ENCODE results near the gene BABAM2.

The BABAM2 gene

GRCh38 chr2:27993402-27993787 is 102.9 kb downstream of the BABAM2 start:
- TF ChIP-seq, protein P1, sequence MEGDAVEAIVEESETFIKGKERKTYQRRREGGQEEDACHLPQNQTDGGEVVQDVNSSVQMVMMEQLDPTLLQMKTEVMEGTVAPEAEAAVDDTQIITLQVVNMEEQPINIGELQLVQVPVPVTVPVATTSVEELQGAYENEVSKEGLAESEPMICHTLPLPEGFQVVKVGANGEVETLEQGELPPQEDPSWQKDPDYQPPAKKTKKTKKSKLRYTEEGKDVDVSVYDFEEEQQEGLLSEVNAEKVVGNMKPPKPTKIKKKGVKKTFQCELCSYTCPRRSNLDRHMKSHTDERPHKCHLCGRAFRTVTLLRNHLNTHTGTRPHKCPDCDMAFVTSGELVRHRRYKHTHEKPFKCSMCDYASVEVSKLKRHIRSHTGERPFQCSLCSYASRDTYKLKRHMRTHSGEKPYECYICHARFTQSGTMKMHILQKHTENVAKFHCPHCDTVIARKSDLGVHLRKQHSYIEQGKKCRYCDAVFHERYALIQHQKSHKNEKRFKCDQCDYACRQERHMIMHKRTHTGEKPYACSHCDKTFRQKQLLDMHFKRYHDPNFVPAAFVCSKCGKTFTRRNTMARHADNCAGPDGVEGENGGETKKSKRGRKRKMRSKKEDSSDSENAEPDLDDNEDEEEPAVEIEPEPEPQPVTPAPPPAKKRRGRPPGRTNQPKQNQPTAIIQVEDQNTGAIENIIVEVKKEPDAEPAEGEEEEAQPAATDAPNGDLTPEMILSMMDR (conservative IDR thresholded peaks at IDR 0.05; ENCODE audit: low read depth, low read length) = no peak
- no peak for DNase-seq (ENCODE audit: low read depth)
- H3K4me3 ChIP-seq (ENCODE audit: low read depth, low read length) = no peak overlapping the region

DNA sequence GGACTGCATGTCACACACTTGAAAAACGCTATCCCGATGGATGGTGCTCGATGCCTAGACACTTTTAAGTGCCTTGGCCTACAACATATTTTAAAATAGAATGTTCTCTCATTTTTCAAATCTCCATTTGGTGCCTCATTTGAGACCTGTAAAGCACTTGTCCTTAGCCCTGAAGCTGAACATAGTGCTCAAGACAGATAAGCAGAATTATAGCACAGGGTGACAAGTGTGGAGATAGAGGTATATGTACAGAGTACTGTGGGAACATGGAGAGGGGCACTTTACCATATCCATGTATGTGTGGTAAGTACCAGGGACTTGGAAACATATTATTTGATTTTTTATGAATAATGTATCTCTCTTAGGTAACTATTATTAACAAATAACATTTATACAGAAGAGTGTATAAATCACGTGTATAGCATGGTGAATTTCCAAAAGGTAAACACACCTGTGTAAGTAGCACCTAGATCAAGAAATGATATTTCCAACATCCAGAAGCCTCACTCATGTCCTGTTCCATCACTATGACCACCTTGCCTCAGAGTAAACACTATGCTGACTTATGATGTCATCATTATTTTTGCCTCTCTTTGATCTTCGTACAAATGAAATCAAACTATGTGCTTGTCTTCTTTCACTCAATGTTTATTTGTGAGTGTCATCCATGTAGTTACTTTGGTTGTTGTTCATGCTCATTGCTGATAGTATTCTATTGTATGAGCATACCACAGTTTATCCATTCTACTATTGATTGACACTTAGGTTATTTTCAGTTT is 103.6 kb downstream of the BABAM2 start:
- TF ChIP-seq, protein P1 (conservative IDR thresholded peaks at IDR 0.05; ENCODE audit: low read depth, low read length) = no peak
- no peak overlapping the region for H3K4me3 ChIP-seq (ENCODE audit: low read depth, low read length)
- no peak for DNase-seq (ENCODE audit: low read depth)

- TF ChIP-seq, protein P1 (conservative IDR thresholded peaks at IDR 0.05; ENCODE audit: low read depth, low read length) = no peak
- no peak for DNase-seq (ENCODE audit: low read depth)
- no peak overlapping the region for H3K4me3 ChIP-seq (ENCODE audit: low read depth, low read length)
Observed at GRCh38 chr2:27996156-27996922, 105.8 kb downstream of the BABAM2 start.

DNA sequence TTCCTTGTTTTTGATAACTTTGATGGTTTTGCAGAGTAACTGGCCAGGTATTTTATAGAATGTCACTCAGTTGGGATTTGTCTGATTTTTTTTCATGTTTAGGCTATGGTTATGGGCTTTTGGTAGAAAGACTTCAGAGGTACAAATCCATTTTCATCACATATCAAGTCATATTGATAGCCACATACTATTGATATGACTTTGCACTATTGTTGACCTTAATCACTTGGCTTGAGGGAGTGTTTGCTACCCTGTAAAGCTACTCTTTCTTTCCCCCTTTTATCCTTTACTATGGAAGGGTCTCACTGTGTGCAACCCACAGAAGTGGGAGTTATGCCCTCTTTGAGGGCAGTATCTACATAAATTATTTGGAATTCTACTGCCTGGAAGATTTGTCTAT is 109.8 kb downstream of the BABAM2 start:
- TF ChIP-seq, protein P1 (conservative IDR thresholded peaks at IDR 0.05; ENCODE audit: low read depth, low read length) = no peak
- no peak overlapping the region for H3K4me3 ChIP-seq (ENCODE audit: low read depth, low read length)
- no peak for DNase-seq (ENCODE audit: low read depth)

- H3K4me3 ChIP-seq (ENCODE audit: low read depth, low read length) = no peak overlapping the region
Observed at GRCh38 chr2:28002181-28002580, 111.7 kb downstream of the BABAM2 start.

DNA sequence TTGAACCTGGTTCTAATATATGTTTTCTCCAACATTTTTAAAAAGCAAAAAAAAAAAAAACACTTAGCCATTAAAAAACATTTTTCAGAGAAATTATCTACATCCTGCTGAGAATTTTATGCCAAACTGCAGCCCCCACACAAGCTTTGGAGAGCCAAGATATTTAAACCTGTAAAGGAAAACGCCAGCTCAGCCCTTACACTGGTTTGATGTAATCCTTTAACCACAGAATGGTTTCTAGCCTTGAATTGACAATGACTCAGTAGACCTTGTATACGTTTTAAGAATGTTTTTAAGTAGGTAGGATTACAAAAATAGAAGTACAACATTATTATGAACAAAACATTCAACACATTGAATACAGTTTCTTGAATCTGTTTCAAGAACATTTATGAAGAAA is 113.6 kb downstream of the BABAM2 start:
- DNase-seq (ENCODE audit: low read depth) = peak; percentile 93
- TF ChIP-seq, protein P1 (conservative IDR thresholded peaks at IDR 0.05; ENCODE audit: low read depth, low read length) = no peak
- no peak overlapping the region for H3K4me3 ChIP-seq (ENCODE audit: low read depth, low read length)

More at GRCh38 chr2:28002181-28002580, 111.7 kb downstream of the BABAM2 start:
- TF ChIP-seq, protein P1 (conservative IDR thresholded peaks at IDR 0.05; ENCODE audit: low read depth, low read length) = no peak
- DNase-seq (ENCODE audit: low read depth) = no peak
